ENCODE measurements around the gene STIM1.

Gene STIM1

GRCh38 chr11:3958281-3958680, 102.8 kb downstream of the STIM1 start:
- TF ChIP-seq CTCF (IDR thresholded peaks at IDR 0.05; ENCODE audit: low read depth, low read length, missing control alignments), result no peak
- Histone ChIP-seq H3K4me3 (ENCODE audit: low read depth, low read length) (no peak overlapping the region), H3K27me3 (replicated peaks) (no peaks in the 10 kb centered on the region), H3K27ac (no peak overlapping the region), H3K36me3 (replicated peaks) (no peaks in the 10 kb centered on the region)
- no peak for DNase-seq
- in situ Hi-C loops (cut with HindIII; ENCODE audit: low pct_ligation_motif_present, low sequenced_read_pairs), result no loop called here

- no peak overlapping the region for H3K27ac ChIP-seq
- no peak overlapping the region for H3K4me3 ChIP-seq (ENCODE audit: low read depth, low read length)
- in situ Hi-C loops (cut with HindIII; ENCODE audit: low pct_ligation_motif_present, low sequenced_read_pairs), result no loop called here
- peak; percentile 33 for TF ChIP-seq CTCF (IDR thresholded peaks at IDR 0.05; ENCODE audit: low read depth, low read length, missing control alignments)
- DNase-seq, result peak; percentile 76
- H3K27me3 ChIP-seq (replicated peaks), result no peaks in the 10 kb centered on the region
- H3K36me3 ChIP-seq (replicated peaks), result no peaks in the 10 kb centered on the region
These were observed 103.8 kb downstream of the STIM1 start for GRCh38 chr11:3959015-3959902.

DNA sequence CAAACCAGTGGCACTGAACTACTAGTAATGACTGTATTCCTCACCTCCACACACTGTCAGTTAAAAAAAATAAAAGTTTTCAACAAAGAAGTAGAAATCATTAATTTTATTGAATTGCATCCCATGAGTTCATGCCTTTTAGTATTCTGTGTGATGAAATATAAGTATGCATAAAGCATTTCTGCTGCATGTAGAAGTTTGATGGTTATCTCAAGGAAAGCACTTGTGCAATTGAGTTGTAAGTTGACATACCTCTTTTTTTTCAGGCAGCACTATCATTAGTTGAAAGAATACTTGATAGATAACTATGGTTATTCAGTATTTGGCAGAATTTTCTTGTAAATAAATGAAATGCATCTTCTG, 104.4 kb downstream of the STIM1 start:
- Histone ChIP-seq H3K27ac (no peak overlapping the region), H3K36me3 (replicated peaks) (no peaks in the 10 kb centered on the region), H3K27me3 (replicated peaks) (no peaks in the 10 kb centered on the region), H3K4me3 (ENCODE audit: low read depth, low read length) (no peak overlapping the region)
- no peak for TF ChIP-seq CTCF (IDR thresholded peaks at IDR 0.05; ENCODE audit: low read depth, low read length, missing control alignments)
- no peak for DNase-seq
- in situ Hi-C loops (cut with HindIII; ENCODE audit: low pct_ligation_motif_present, low sequenced_read_pairs), result no loop called here

- no peaks in the 10 kb centered on the region for H3K27me3 ChIP-seq (replicated peaks)
- H3K4me3 ChIP-seq (ENCODE audit: low read depth, low read length), result no peak overlapping the region
- TF ChIP-seq CTCF (IDR thresholded peaks at IDR 0.05; ENCODE audit: low read depth, low read length, missing control alignments), result no peak
- no peak overlapping the region for H3K27ac ChIP-seq
- peak; percentile 68 for DNase-seq
- no peaks in the 10 kb centered on the region for H3K36me3 ChIP-seq (replicated peaks)
- in situ Hi-C loops (cut with HindIII; ENCODE audit: low pct_ligation_motif_present, low sequenced_read_pairs), result no loop called here
These were observed 107.0 kb downstream of the STIM1 start for GRCh38 chr11:3962406-3962840.

DNA sequence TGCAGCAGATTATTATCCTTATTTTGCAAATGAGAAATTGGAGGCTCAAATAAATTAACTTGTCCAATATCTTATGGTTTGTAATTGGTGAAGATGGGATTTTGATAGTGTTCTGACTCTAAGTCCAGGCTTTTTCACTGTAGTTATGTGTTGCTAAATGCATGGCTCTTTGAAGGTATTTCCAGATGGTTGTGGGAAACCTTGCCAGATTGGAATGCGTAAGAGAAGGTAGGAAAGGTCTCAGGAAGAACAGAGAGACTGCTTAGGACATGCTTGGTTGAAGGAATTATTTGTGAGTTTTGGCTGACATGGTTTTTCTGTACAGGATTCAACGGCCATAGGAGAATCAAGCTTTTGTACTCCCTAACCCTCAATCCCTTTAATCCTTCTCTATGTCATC, 108.6 kb downstream of the STIM1 start:
- TF ChIP-seq CTCF (IDR thresholded peaks at IDR 0.05; ENCODE audit: low read depth, low read length, missing control alignments), result no peak
- Histone ChIP-seq H3K27ac (no peak overlapping the region), H3K4me3 (ENCODE audit: low read depth, low read length) (no peak overlapping the region), H3K36me3 (replicated peaks) (no peaks in the 10 kb centered on the region), H3K27me3 (replicated peaks) (no peaks in the 10 kb centered on the region)
- in situ Hi-C loops (cut with HindIII; ENCODE audit: low pct_ligation_motif_present, low sequenced_read_pairs), result no loop called here
- DNase-seq, result no peak

Data from brain microvascular endothelial cell (primary cell).